Skin of body (tissue), 2 donors: ENCODE measurements around the gene ZNF778. TPM values are rescaled to one million over a fixed set of nuclear protein-coding genes. Genes with fewer than 3 reads are reported as not detected.
"Not testable (repeated sequence)": the region's sequence is repeated elsewhere in the genome, so short reads cannot be mapped to it uniquely, and the experiment has no call there.

Experiments
- DNase-seq: peaks from one replicate; lab custom pipeline; 2025; lab: John Stamatoyannopoulos, UW
- total RNA-seq: library from RNA; depleted of rRNA; stranded (reverse); fragments of >200 nt; gene quantifications from one replicate; pipeline ENCODE4 v1.2.3, GENCODE V29; 2014

Gene ZNF778
- total RNA-seq, 1 donor from 2014 or later = 4.7 TPM

GRCh38 chr16:89210904-89211515, 6.5 kb upstream of the ZNF778 start:
- peak; percentile 26 for DNase-seq

- peak; percentile 86 for DNase-seq
Observed at GRCh38 chr16:89216315-89217137, 977 bp upstream of the ZNF778 start.

- no peak for DNase-seq
Observed at GRCh38 chr16:89217138-89217387, 440 bp upstream of the ZNF778 start.

- no peak for DNase-seq
Observed at GRCh38 chr16:89219365-89219764, 1.9 kb downstream of the ZNF778 start.

- no peak for DNase-seq
Observed at GRCh38 chr16:89221604-89222003, 4.1 kb downstream of the ZNF778 start.

- no peak for DNase-seq
Observed at GRCh38 chr16:89222931-89223330, 5.4 kb downstream of the ZNF778 start.

GRCh38 chr16:89224665-89225064, 7.2 kb downstream of the ZNF778 start:
- no peak for DNase-seq

- no peak for DNase-seq
Observed at GRCh38 chr16:89230255-89230654, 12.8 kb downstream of the ZNF778 start.

GRCh38 chr16:89232107-89232506, 14.6 kb downstream of the ZNF778 start:
- DNase-seq = no peak

GRCh38 chr16:89233678-89234490, 16.4 kb downstream of the ZNF778 start:
- DNase-seq = no peak

- no peak for DNase-seq
Observed at GRCh38 chr16:89237733-89238132, 20.2 kb downstream of the ZNF778 start.

- DNase-seq = peak; percentile 76
Observed at GRCh38 chr16:89241187-89242007, 23.9 kb downstream of the ZNF778 start.

GRCh38 chr16:89242795-89243200, 25.3 kb downstream of the ZNF778 start:
- no peak for DNase-seq

GRCh38 chr16:89243664-89244063, 26.2 kb downstream of the ZNF778 start:
- no peak for DNase-seq

- DNase-seq = not testable (repeated sequence)
Observed at GRCh38 chr16:89244264-89244663, 26.8 kb downstream of the ZNF778 start.

GRCh38 chr16:89244754-89245153, 27.3 kb downstream of the ZNF778 start:
- DNase-seq = no peak

- DNase-seq = no peak
Observed at GRCh38 chr16:89246383-89246902, 28.9 kb downstream of the ZNF778 start.

- peak; percentile 17 for DNase-seq
Observed at GRCh38 chr16:89246903-89247733, 29.6 kb downstream of the ZNF778 start.

GRCh38 chr16:89247734-89248075, 30.2 kb downstream of the ZNF778 start:
- DNase-seq = not testable (repeated sequence)

- DNase-seq = no peak
Observed at GRCh38 chr16:89248196-89248982, 30.9 kb downstream of the ZNF778 start.
